Measurements from ENCODE around the gene RAB33B.

RAB33B gene

DNA sequence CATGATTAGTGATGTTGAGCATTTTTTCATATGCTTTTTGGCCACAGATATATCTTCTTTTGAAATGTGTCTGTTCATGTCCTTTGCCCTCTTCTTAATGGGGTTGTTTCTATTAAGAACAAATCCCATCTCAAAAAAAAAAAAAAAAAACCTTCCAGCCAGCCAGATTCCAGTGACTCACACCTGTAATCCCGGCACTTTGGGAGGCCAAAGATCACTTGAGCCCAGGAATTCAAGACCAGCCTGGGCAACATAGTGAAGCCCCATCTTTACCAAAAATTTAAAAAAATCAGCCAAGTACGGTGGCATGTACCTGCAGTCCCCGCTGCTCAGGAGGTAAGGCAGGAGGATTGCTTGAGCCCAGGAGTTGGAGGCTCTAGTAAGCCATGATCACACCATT is 5.1 kb downstream of the RAB33B start:
- no peaks in the 10 kb centered on the region for H3K9me3 ChIP-seq (ENCODE audit: control insufficient read depth, insufficient read depth, low read depth, low read length)
- POLR2A ChIA-PET, result no interaction called here
- H3K4me1 ChIP-seq (ENCODE audit: control insufficient read depth, insufficient read depth, low read length), result 0 out of 2 replicates have a peak, but pooled peaks cover 3% of the 10 kb centered on the region
- TF ChIP-seq, protein P1, sequence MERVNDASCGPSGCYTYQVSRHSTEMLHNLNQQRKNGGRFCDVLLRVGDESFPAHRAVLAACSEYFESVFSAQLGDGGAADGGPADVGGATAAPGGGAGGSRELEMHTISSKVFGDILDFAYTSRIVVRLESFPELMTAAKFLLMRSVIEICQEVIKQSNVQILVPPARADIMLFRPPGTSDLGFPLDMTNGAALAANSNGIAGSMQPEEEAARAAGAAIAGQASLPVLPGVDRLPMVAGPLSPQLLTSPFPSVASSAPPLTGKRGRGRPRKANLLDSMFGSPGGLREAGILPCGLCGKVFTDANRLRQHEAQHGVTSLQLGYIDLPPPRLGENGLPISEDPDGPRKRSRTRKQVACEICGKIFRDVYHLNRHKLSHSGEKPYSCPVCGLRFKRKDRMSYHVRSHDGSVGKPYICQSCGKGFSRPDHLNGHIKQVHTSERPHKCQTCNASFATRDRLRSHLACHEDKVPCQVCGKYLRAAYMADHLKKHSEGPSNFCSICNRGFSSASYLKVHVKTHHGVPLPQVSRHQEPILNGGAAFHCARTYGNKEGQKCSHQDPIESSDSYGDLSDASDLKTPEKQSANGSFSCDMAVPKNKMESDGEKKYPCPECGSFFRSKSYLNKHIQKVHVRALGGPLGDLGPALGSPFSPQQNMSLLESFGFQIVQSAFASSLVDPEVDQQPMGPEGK (tag by site-specific recombination; IDR thresholded peaks at IDR 0.05), result no peak
- TF ChIP-seq ZNF544 (tag by site-specific recombination; IDR thresholded peaks at IDR 0.05), result no peak
- TF ChIP-seq ZNF2 (tag by site-specific recombination; IDR thresholded peaks at IDR 0.05), result no peak
- TF ChIP-seq, protein P2, sequence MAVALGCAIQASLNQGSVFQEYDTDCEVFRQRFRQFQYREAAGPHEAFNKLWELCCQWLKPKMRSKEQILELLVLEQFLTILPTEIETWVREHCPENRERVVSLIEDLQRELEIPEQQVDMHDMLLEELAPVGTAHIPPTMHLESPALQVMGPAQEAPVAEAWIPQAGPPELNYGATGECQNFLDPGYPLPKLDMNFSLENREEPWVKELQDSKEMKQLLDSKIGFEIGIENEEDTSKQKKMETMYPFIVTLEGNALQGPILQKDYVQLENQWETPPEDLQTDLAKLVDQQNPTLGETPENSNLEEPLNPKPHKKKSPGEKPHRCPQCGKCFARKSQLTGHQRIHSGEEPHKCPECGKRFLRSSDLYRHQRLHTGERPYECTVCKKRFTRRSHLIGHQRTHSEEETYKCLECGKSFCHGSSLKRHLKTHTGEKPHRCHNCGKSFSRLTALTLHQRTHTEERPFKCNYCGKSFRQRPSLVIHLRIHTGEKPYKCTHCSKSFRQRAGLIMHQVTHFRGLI (tag by site-specific recombination; IDR thresholded peaks at IDR 0.05), result no peak
- TF ChIP-seq, protein P3, sequence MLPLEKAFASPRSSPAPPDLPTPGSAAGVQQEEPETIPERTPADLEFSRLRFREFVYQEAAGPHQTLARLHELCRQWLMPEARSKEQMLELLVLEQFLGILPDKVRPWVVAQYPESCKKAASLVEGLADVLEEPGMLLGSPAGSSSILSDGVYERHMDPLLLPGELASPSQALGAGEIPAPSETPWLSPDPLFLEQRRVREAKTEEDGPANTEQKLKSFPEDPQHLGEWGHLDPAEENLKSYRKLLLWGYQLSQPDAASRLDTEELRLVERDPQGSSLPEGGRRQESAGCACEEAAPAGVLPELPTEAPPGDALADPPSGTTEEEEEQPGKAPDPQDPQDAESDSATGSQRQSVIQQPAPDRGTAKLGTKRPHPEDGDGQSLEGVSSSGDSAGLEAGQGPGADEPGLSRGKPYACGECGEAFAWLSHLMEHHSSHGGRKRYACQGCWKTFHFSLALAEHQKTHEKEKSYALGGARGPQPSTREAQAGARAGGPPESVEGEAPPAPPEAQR (tag by site-specific recombination; IDR thresholded peaks at IDR 0.05), result no peak
- TF ChIP-seq ZBTB17 (tag by site-specific recombination; IDR thresholded peaks at IDR 0.05), result no peak
- TF ChIP-seq, protein P4, sequence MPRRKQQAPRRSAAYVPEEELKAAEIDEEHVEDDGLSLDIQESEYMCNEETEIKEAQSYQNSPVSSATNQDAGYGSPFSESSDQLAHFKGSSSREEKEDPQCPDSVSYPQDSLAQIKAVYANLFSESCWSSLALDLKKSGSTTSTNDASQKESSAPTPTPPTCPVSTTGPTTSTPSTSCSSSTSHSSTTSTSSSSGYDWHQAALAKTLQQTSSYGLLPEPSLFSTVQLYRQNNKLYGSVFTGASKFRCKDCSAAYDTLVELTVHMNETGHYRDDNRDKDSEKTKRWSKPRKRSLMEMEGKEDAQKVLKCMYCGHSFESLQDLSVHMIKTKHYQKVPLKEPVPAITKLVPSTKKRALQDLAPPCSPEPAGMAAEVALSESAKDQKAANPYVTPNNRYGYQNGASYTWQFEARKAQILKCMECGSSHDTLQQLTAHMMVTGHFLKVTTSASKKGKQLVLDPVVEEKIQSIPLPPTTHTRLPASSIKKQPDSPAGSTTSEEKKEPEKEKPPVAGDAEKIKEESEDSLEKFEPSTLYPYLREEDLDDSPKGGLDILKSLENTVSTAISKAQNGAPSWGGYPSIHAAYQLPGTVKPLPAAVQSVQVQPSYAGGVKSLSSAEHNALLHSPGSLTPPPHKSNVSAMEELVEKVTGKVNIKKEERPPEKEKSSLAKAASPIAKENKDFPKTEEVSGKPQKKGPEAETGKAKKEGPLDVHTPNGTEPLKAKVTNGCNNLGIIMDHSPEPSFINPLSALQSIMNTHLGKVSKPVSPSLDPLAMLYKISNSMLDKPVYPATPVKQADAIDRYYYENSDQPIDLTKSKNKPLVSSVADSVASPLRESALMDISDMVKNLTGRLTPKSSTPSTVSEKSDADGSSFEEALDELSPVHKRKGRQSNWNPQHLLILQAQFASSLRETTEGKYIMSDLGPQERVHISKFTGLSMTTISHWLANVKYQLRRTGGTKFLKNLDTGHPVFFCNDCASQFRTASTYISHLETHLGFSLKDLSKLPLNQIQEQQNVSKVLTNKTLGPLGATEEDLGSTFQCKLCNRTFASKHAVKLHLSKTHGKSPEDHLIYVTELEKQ (tag by site-specific recombination; IDR thresholded peaks at IDR 0.05; ENCODE audit: borderline replicate concordance), result no peak
- CTCF ChIA-PET, result interaction anchor here (0.7 kb wide), 1 partner anchor 1303 kb away, joined by 3 read pairs; no protein-coding TSS in a partner anchor
- no peaks in the 10 kb centered on the region for H3K36me3 ChIP-seq (ENCODE audit: control insufficient read depth in 2 of 2, insufficient read depth in 1 of 2, low read length in 2 of 2)
- H3K4me3 ChIP-seq (ENCODE audit: low read depth, low read length), result no peak overlapping the region
- no peak overlapping the region for H3K27ac ChIP-seq (ENCODE audit: extremely low read depth, low read depth, low read length)

DNA sequence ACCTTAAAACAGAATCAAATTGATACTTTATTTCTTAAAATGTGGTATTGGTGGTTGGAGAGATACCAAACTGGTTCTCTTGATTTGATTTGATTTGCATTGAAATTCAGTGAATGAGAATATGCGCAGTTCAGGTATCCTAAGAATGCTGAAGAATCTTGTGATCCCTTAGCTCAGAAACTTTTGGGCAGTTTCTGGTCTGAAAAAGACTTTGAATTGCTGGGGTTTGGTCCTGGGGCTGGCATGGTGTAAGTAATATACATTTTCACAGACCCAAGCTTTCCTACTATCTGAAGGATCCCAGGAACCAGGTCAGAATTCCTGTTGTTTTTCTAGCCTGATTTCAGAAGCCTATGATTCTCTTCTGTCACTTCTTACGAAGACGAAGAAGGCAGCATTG is 6.6 kb downstream of the RAB33B start:
- H3K27ac ChIP-seq (ENCODE audit: extremely low read depth, low read depth, low read length), result no peak overlapping the region
- H3K36me3 ChIP-seq (ENCODE audit: control insufficient read depth in 2 of 2, insufficient read depth in 1 of 2, low read length in 2 of 2), result no peaks in the 10 kb centered on the region
- ChIA-PET CTCF (no interaction called here), POLR2A (no interaction called here)
- H3K4me1 ChIP-seq (ENCODE audit: control insufficient read depth, insufficient read depth, low read length), result 0 out of 2 replicates have a peak, but pooled peaks cover 3% of the 10 kb centered on the region
- no peak overlapping the region for H3K4me3 ChIP-seq (ENCODE audit: low read depth, low read length)
- H3K9me3 ChIP-seq (ENCODE audit: control insufficient read depth, insufficient read depth, low read depth, low read length), result no peaks in the 10 kb centered on the region
- TF ChIP-seq ZNF292 (tag by site-specific recombination; IDR thresholded peaks at IDR 0.05; ENCODE audit: borderline replicate concordance, low read depth) (no peak), ZBTB8A (tag by site-specific recombination; IDR thresholded peaks at IDR 0.05) (no peak), ZNF132 (tag by site-specific recombination; IDR thresholded peaks at IDR 0.05; ENCODE audit: borderline replicate concordance) (no peak), ZFP3 (tag by site-specific recombination; IDR thresholded peaks at IDR 0.05; ENCODE audit: low read depth) (no peak), ZNF473 (tag by site-specific recombination; IDR thresholded peaks at IDR 0.05) (no peak), ZSCAN23 (tag by site-specific recombination; IDR thresholded peaks at IDR 0.05) (no peak), BCL11B (tag by site-specific recombination; IDR thresholded peaks at IDR 0.05; ENCODE audit: low read depth) (no peak), ZBTB17 (tag by site-specific recombination; IDR thresholded peaks at IDR 0.05) (no peak), ZFP69B (tag by site-specific recombination; IDR thresholded peaks at IDR 0.05) (no peak)
- TF ChIP-seq, protein P5, sequence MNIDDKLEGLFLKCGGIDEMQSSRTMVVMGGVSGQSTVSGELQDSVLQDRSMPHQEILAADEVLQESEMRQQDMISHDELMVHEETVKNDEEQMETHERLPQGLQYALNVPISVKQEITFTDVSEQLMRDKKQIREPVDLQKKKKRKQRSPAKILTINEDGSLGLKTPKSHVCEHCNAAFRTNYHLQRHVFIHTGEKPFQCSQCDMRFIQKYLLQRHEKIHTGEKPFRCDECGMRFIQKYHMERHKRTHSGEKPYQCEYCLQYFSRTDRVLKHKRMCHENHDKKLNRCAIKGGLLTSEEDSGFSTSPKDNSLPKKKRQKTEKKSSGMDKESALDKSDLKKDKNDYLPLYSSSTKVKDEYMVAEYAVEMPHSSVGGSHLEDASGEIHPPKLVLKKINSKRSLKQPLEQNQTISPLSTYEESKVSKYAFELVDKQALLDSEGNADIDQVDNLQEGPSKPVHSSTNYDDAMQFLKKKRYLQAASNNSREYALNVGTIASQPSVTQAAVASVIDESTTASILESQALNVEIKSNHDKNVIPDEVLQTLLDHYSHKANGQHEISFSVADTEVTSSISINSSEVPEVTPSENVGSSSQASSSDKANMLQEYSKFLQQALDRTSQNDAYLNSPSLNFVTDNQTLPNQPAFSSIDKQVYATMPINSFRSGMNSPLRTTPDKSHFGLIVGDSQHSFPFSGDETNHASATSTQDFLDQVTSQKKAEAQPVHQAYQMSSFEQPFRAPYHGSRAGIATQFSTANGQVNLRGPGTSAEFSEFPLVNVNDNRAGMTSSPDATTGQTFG (tag by site-specific recombination; IDR thresholded peaks at IDR 0.05; ENCODE audit: borderline replicate concordance), result no peak
- TF ChIP-seq, protein P6, sequence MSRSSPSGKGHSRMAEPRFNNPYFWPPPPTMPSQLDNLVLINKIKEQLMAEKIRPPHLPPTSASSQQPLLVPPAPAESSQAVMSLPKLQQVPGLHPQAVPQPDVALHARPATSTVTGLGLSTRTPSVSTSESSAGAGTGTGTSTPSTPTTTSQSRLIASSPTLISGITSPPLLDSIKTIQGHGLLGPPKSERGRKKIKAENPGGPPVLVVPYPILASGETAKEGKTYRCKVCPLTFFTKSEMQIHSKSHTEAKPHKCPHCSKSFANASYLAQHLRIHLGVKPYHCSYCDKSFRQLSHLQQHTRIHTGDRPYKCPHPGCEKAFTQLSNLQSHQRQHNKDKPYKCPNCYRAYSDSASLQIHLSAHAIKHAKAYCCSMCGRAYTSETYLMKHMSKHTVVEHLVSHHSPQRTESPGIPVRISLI (tag by site-specific recombination; IDR thresholded peaks at IDR 0.05), result no peak
- TF ChIP-seq, protein P7, sequence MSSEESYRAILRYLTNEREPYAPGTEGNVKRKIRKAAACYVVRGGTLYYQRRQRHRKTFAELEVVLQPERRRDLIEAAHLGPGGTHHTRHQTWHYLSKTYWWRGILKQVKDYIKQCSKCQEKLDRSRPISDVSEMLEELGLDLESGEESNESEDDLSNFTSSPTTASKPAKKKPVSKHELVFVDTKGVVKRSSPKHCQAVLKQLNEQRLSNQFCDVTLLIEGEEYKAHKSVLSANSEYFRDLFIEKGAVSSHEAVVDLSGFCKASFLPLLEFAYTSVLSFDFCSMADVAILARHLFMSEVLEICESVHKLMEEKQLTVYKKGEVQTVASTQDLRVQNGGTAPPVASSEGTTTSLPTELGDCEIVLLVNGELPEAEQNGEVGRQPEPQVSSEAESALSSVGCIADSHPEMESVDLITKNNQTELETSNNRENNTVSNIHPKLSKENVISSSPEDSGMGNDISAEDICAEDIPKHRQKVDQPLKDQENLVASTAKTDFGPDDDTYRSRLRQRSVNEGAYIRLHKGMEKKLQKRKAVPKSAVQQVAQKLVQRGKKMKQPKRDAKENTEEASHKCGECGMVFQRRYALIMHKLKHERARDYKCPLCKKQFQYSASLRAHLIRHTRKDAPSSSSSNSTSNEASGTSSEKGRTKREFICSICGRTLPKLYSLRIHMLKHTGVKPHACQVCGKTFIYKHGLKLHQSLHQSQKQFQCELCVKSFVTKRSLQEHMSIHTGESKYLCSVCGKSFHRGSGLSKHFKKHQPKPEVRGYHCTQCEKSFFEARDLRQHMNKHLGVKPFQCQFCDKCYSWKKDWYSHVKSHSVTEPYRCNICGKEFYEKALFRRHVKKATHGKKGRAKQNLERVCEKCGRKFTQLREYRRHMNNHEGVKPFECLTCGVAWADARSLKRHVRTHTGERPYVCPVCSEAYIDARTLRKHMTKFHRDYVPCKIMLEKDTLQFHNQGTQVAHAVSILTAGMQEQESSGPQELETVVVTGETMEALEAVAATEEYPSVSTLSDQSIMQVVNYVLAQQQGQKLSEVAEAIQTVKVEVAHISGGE (tag by site-specific recombination; conservative IDR thresholded peaks at IDR 0.05; ENCODE audit: low read depth), result no peak
